GM10847 (cell line): Measurements from ENCODE around the gene CLEC18A.

Experiments
- POLR2A ChIP-seq: IDR thresholded peaks from 2 replicates; pipeline ENCODE4 v1.6.1; 2011; ENCODE audit not compliant: insufficient read length; ENCODE audit errors: extremely low read depth

The CLEC18A gene

GRCh38 chr16:69924777-69925191, 26.4 kb upstream of the CLEC18A start:
- no peak for TF ChIP-seq POLR2A

GRCh38 chr16:69925311-69925710, 25.8 kb upstream of the CLEC18A start:
- no peak for TF ChIP-seq POLR2A

- TF ChIP-seq POLR2A, result no peak
Measured at GRCh38 chr16:69926241-69926640, 24.9 kb upstream of the CLEC18A start.

GRCh38 chr16:69927056-69927757, 23.9 kb upstream of the CLEC18A start:
- TF ChIP-seq POLR2A, result no peak

GRCh38 chr16:69928856-69929400, 22.2 kb upstream of the CLEC18A start:
- TF ChIP-seq POLR2A, result no peak

DNA sequence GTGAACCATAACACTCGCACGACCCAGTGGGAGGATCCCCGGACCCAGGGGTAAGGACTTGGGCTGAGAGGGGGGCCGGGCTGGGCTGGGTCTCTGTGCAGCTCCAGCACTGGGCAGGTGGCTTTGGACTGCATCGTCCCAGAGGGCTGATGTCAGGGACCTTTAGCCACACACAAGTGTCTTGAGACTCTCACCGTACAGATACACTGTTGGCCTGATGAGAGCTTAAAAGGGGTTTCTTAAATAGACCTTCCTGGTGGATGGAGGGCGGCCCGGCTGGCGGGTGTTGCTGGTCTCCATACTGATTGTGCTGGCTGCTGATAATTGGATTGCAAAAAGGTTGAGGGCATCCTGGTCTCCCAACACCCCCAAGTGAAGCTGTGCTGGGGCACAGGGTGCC, 21.7 kb upstream of the CLEC18A start:
- no peak for TF ChIP-seq POLR2A

GRCh38 chr16:69930117-69930776, 20.9 kb upstream of the CLEC18A start:
- no peak for TF ChIP-seq POLR2A

DNA sequence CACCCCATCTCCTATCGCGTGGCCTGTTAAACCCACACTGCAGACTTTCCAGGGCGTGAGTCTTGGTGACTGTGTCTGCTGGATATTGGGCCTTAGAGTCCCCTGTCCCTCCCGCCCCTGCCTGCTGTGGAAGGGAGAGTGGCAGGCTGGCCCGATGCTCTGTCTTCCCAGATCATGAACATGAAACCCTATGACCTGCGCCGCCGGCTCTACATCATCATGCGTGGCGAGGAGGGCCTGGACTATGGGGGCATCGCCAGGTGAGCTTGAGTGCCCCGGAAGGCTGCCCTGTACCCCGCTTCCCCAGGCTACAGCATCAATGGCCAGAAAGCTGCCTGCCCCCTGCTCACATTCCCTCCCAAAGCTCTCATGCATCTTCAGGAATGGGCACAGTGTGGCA, 19.5 kb upstream of the CLEC18A start:
- no peak for TF ChIP-seq POLR2A

DNA sequence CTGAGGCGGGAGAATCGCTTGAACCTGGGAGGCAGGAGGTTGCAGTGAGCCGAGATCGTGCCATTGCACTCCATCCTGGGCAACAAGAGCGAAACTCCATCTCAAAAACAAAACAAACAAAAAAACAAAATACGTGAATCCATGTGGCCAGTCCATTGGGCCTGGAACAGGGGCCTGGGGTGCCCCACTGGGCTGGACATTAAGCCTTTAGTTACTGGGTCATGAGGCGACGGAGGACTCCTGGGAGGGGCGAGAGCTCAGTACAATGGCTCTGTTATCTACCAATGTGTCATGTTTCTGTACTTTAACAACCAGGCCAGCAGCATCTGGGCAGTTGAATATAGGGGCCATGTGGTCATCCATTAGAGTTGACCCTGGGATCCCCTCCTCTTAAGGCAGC, 18.9 kb upstream of the CLEC18A start:
- TF ChIP-seq POLR2A, result no peak

DNA sequence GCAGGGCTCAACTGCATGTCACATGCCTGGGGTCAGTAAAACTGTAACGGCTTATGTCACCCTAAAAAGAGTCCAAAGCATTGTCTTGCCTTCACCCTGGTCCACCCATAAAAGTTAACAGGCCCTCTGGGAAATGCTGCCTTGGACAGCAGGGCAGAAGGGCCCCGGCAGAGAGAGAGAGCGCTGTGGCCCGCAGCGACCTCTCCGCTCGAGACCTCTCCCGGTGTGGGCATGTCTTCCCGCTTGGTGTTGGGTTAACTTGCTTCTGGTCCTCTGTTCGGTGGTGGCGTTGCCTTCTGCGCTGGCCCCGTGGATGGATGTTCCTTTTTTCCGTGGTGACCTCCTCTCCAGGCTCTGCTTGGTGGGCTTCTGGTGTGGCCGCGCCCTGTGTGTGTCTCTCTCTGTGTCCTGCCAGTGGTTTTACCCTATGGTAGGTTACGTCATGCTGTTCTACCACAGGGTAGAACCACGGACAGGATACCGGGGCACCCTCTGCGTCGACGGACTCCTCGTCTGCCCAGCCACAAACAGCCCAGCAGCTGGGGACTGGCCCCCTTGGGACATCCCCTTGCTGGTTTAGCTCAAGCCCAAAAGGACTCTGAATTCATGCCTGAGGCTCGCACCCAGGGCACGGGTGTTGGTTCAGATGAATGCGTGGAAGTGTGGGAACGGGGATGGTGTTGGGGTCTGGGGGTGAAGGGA, 18.3 kb upstream of the CLEC18A start:
- no peak for TF ChIP-seq POLR2A

DNA sequence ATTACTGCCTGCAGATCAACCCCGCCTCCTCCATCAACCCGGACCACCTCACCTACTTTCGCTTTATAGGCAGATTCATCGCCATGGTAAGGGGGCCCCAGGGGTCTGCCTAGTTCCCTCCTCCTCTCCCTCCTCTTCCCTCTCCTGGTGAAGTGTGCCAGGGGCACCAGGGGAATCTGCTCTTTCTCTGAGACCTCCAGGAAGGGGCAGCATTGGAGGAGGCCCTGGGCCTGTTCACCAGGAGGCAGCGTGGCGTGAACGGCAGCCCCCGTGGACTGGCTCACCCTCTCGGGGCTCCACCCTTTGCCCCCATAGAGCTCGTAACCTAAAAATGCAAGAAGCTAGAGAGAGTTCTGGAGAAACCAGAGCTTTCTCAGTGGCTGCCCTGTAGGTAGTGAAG, 17.1 kb upstream of the CLEC18A start:
- no peak for TF ChIP-seq POLR2A

DNA sequence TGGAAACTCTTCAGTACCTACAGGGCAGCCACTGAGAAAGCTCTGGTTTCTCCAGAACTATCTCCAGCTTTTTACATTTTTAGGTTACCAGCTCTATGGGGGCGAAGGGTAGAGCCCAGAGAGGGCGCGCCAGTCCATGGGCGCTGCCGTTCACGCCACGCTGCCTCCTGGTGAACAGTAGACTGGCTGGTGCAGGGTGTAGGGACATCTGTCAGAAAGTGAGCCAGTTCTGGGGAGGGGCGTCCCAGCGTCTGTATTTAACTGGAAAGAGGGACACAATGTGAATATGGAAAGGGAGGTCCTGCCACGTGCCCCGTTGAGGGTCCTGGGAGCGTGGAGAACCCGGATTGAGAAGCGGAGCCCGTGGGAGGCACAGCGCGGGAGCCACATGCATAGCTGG, 16.4 kb upstream of the CLEC18A start:
- TF ChIP-seq POLR2A, result no peak

DNA sequence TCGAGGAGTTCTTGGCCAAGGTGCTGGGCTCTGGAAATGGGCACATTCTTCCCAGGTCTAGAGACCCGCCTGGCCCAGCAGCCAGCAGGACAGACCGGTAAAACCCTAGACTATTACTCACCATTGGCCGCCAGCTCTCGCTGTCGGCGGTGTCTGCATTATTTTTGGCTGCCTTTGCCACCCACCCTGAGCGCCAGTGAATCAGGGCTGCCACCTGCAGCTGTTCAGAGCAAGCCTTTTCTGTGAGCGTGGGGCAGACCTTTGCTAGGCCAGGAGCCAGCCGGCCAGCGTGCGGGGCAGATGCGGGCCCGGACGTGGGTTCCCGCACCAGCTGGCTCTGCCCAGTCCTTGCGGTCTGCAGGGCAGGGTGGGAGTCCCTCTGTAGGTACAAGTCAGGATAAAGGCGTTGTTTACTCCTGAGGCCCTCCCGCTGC, 15.8 kb upstream of the CLEC18A start:
- TF ChIP-seq POLR2A, result no peak

- TF ChIP-seq POLR2A, result no peak
Measured at GRCh38 chr16:69935740-69936139, 15.4 kb upstream of the CLEC18A start.

DNA sequence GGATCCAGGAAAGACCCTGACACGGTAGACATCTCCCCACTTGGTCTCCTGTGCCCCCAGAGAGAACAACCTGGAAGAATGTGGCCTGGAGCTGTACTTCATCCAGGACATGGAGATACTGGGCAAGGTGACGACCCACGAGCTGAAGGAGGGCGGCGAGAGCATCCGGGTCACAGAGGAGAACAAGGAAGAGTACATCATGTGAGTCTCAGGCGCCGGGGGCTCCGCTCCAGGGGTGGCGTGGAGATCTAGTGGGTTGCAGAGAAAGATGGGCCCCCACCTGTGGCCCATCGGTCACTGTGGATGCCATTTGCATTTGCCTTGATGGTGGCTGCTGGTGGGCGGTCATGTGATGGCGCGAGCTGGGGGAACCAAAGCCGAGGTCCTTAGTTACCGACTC, 14.9 kb upstream of the CLEC18A start:
- TF ChIP-seq POLR2A, result no peak

DNA sequence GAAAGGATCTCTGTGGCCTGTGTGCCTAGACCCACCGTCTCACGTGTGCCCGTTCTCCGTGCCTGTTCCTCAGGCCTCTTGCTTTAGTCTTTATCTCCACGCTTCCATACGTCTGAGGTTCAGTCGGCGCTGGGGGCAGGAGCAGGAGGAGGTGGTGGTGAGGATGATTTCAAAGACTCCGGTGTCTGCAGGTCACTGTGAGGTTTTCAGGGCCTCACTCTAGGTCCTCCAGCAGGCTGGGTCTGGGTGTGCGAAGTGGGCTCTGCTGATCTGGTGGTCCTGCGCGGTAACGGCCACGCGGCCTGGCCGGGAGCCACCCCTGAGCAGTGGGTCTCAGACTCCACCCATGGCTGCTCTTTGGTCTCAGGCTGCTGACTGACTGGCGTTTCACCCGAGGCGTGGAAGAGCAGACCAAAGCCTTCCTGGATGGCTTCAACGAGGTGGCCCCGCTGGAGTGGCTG, 14.4 kb upstream of the CLEC18A start:
- TF ChIP-seq POLR2A, result no peak
